RPMI7951 (cell line): ENCODE results near the gene SLC5A2. TPM values are rescaled to one million over a fixed set of nuclear protein-coding genes. Genes with fewer than 3 reads are reported as not detected.
"Not testable (repeated sequence)": the region's sequence is repeated elsewhere in the genome, so short reads cannot be mapped to it uniquely, and the experiment has no call there.

Experiments used
- DNase-seq: peaks from one replicate; pipeline ENCODE4 v3.0.0-alpha.2; 2012; ENCODE audit warnings: low read depth
- total RNA-seq: library from RNA; depleted of rRNA; stranded (reverse); fragments of >200 nt; shearing (Covaris generic); gene quantifications from 2 replicates; pipeline ENCODE4 v1.2.3, GENCODE V29; 2014; rRNA removed

The SLC5A2 gene
- total RNA-seq, result 0.10 TPM in 1 of 2 replicates, not detected in the other

DNA sequence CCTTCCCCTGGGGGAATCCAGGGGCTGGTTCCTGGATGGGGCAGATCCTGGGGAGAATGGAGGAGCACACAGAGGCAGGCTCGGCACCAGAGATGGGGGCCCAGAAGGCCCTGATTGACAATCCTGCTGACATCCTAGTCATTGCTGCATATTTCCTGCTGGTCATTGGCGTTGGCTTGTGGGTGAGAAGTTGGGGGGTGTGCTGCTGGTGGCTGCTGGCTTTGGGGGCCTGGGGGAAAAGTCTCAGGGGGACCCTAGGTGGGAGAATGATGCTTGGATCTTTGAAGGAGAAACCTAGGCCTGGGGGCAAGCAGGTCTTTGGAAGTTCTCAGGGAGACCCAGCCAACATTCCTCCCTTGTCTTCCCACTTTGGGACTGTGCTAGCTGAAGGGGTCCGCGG is at the start of gene SLC5A2:
TSS of gene SLC5A2 (plus strand) at position 43 of the 400 bp plus-strand sequence. CDS start at position 57, 14 bp downstream.
- DNase-seq, result no peak

DNA sequence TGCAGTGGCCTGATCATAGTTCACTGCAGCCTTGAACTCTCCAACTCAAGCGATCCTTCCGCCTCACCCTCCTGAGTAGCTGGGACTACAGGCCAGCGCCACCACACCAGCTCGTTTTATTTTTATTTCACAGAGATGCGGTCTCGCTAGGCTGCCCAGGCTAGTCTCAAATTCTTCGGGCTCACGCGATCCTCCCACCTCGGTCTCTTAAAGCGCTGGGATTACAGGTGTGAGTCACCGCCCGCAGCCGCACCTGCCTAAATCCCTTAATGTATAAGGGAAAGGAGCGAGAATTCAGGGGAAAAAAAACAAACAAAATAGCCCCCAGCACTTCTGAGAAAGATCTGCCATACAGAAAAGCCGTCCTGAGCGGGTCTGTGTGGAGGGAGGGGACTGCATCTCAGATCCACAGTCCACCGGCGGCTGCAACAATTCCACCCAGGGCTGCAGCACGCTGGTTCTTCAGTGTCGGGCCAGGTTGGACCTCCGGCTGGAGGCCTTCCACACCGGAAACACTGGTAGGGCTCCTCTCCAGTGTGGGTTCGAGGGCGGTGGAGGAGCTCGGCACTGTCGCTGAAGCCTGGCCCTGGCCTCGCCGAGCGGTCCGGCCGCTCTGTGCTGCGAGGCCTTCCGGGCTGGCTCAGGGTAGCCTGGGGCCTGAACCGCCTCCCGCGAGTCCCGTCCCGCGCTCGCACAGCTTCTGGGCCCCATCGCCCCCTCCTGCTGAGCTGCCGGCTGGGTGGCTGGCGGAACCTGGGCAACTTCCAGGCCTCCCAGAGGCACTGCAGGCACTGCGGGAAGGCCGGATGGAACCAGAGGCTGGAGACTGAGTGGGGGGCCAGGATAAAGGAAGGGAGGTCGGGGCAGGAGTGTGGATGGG is 47.3 kb upstream of the SLC5A2 start:
- DNase-seq, result no peak

DNA sequence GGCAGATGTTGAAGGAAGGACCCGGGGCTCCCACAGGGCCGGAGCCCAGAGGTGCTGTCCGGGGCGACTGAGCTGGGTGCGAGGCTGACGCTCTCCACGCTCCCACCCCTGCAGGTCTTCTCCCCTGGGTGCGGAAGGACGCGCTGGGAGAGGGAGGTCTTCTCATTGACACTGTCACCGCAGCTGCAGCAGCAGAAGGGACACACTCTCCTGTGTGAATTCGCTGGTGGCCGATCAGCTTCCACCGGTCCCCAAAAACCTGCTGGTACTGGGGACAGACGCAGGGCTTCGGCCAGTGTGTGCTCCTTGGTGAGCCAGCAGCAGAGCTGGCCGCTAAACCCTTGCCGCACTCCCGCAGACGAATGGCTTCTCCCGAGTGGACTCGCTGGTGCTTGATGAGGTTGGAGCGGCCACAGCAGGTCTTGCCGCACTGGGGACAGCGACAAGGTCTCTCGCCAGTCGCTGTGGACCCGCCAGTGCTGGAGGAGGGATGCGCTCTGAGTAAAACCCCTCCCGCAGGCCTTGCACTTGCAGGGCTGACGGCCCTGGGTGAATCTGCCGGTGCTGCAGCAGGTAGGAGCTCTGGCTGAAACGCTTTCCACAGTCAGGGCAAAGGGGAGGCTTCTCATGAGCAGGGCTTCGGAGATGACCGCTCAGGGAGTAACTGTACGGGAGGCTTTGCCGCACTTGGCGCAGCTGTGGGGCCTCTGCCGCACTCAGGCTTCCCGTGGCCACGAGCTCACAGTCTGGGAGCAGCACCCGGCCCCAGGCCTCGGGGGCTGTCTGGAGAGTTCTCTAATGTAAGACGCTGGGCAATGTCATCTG is 46.5 kb upstream of the SLC5A2 start:
- no peak for DNase-seq

DNA sequence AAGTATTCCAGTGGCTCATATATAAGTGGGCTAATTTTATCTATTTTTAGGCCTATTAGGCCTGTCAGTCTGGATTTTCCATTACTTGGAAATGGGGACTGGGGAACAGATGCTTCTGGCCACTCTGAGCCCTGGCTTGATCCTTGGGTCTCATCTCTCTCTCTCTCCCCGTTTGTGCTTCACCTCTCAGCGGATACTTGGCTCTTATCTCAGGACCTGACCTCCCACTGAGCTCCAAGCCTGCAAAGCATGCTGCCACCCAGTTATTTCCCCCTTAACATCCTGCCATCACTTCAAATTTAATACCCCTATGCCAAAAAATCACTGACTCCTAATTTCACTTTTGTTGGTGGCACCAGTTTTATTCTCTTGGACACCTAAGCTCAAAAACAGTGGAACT is 44.5 kb upstream of the SLC5A2 start:
- no peak for DNase-seq

DNA sequence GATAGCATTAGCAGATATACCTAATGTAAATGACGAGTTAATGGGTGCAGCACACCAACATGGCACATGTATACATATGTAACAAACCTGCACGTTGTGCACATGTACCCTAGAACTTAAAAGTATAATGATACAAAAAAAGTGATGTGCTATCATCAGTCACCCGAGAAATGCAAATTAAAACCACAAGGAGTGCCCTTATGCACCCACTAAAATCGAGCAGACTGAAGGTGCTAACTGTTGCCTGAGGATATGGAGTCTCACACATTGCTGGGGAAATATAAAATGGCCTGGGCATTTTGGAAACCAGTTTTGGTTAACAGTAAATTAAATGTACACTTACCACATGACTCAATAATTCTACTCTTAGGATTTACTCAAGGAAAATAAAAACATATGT is 43.9 kb upstream of the SLC5A2 start:
- not testable (repeated sequence) for DNase-seq

DNA sequence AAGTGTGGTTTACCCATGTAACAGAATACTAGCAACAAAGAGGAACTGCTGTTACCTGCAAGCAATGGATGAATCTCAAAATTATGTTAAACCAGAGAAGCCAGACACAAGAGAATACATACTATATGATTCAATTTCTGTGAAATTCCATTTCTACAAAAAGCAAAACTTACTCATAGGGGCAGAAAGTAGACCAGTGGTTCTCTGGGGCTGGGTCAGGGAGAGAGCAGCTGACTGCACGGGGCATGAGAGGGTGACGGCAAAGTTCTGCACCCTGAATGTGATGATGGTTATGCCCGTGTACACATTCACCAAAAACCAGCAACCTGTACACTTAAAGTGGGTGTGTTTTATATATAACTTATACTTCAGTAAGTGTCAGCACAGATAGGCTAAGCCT is 43.4 kb upstream of the SLC5A2 start:
- no peak for DNase-seq

DNA sequence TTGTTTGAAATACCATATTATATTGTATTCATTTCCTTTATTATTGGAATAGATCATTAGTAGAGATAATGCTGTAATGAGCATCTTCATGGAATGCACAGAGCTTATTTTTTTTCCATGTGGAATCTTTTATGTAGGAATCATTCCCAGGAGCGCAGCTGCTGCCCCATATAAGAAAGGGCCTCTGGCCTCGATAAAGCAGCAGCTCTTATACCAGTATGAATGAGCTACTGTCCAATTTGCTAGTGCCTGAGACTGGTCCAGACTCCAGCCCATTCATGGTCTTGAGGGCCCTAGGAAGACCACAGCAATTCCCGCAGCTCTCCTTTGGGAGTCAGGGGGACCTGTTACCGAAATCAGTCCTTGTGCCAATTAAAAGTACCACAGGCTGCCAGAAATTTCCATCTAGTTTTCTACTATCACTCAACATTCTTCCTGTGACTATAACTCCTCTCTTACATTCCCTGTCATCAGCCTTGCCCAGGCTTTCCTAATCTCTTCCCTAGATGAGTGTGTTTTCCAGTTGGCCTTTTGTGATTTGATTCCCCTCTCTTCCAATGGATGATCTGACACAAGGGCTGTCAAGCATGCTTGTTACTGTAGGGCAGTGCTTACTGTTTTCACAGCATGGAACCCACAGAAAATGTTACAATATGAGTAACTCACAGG is 42.3 kb upstream of the SLC5A2 start:
- no peak for DNase-seq

DNA sequence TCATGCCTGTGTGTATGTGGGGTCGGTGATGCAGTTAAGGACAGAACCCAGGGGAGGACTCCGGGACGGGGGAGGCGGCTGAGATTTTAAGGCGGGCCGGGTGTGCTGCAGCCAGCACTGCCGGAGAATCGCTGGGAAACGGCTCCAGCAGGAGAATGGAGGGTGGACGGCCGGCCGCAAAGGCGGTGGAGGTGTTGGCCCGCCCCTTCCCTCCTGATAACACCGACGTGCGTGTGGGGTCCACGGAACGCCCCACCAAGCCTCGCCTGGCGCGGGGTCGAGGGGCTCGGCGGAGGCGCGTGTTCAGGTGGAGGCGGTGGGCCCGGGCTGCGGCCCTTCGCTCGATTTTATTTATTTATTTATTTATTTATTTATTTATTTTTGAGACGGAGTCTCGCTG is 41.0 kb upstream of the SLC5A2 start:
- DNase-seq, result no peak

DNA sequence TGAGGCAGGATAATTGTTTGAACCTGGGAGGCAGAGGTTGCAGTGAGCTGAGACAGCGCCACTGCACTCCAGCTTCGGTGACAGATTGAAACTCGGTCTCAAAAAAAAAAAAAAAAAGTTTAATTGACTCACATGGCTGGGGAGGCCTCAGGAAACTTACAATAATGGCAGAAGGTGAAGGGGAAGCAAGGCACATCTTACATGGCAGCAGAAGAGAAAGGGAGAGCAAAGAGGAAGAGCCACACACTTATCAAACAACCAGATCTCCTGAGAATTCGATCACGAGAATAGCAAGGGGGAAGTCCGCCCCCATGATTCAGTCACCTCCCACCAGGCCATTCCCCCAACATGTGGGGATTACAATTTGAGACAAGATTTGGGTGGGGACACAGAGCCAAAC is 37.0 kb upstream of the SLC5A2 start:
- DNase-seq, result not testable (repeated sequence)

DNA sequence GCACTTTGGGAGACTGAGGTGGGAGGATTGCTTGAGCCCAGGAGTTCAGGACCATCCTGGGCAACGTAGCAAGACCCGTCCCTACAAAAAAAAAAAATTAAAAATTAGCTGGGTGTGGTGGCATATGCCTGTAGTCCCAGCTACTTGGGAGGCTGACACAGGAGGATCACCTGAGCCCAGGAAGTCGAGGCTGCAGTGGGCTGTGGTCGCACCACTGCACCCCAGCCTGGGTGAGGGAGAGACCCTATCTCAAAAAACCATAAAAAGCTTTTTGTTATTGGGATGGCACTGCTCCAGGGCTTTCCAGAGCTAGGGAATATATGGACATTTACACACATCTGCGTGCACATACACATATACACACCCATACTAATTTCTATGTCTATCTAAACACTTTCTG is 31.7 kb upstream of the SLC5A2 start:
- DNase-seq, result no peak

DNA sequence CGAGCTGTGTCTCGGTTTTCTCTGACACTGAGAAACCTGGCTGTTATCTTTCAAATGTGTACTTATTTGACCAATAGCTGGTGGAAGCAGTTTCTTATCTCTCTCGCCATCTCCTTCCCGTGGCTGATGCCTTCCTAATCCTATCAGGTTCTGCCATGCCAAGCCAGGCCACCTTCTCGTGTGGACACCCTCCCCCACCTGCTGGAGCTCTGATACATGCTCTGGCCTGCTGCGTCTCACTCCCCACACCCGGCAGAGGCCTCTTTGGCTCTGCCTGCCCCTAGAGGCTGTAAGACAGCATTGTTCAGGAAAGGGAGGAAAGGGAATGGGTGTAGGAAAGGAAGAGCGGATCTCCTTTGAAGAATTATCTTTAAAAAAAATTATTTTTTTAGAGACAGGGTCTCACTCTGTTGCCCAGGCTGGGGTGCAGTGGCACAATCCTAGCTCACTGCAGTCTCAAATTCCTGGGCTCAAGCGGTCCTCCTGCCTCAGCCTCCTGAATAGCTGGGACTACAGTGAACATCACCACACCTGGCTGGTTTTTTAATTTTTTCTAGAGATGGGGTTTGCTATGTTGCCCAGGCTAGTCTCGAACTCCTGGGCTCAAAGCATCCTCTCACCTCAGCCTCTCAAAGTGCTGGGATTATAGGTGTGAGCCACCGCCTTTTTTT is 31.1 kb upstream of the SLC5A2 start:
- DNase-seq, result peak; percentile 46

DNA sequence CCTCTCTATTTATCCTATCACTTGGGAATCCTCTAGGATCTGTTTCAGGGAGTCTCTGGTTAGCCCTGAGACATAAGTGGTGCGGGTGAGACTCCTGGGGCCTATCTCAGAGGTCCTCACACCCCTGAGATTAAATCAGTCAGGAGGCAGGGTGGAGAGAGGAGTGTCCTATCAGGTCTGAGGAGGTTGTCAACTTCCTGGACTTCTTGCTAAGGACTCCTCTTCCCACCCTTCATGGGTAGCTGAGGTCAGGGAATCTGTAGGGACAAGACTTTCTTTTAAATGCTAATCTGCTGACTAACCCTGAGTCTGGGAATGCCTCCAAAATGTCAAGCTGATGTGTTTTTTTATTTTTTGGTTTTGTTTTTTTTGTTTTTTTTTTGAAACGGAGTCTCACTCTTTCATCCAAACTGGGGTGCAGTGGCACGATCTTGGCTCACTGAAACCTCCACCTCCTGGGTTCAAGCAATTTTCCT is 30.3 kb upstream of the SLC5A2 start:
- peak; percentile 84 for DNase-seq

DNA sequence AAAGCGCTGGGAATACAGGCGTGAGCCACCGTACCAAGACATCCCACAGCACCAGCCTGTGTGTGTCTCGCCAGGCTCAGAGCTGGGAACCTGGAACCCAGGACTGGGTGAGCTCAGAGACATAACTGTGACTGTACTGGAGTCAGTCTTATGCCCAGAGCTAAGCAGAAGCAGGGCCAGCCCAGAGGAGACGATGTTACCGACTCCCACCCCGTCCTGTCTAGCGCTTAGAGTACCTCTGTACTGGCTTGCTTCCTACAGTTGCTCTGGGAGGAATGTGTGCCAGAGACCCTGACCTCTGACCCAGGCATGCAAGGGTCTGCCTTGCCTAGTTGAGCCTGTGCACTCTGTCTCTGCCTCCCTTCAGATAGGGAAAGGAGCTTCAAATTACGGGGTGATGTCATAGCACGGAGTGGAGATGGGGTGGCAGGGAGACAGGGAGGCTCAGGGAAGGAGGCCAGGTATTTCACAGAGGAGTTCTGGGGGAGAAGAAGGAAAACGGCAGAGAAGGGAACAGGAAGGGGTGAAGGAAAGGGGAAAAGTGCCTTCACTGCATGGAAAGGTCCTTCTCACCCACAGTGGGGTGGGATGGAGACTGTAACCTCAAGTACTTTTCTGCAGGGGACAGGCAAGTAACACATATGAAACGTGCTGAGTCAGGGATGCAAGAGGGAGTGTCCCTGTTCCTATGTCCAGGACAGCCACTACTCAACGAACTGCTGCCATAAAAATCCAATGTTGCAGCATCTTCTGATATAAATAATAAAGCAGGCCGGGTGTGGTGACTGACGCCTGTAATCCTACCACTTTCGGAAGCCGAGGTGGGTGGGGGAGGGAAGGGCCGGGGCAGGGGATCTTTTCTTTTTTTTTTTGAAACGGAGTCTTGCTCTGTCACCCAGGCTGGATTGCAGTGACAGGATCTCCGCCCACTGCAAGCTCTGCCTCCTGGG is 29.4 kb upstream of the SLC5A2 start:
- DNase-seq, result no peak

DNA sequence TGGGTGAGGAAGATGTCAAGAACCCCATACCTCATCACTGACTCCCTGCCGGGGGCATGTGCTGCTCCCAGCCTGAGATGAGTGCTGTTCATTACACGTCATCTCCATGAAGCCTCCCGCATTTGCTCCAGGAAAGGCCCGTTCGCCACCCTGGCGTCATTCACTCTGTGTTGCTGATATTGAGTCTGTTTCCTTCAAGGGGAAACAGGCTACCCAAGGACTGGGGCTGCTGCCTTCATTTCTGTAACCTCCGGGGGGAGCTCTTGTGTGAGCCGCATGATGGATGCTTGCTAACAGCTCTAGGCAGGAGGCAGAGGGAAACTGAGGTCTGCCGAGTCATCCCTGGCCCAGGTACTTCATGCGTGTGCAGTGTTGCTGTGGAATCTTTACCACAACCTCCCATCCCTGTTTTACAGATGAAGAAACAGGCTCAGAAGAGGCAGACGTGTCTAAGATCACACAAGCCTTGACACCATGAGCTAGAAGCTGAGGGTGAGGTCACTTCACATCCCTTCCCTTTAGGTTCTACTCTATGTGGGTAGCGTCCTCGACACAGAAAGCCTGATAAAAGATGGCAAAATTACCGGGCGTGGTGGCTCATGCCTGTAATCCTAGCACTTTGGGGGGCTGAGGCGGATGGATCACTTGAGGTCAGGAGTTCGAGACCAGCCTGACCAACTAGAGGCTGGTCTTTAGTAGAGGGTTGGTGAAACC is 27.2 kb upstream of the SLC5A2 start:
- no peak for DNase-seq

DNA sequence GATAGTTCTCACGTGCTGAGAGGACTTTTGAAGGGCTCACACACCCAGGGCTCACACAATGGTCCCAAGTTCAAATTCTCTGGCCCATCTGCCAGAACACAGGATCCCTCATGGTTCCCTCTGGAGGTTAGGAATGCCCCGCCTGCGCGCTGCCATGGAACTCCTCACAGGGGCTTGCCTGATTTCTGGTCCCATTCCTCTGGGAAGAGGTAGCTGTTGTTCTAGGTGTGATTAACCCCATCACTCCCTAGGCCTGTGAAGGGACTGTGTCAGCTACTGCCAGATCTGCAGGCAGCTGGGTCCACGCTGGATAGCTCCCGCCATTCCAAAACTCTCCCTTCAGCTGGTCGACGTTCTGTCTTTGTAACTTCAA is 25.9 kb upstream of the SLC5A2 start:
- DNase-seq, result no peak

DNA sequence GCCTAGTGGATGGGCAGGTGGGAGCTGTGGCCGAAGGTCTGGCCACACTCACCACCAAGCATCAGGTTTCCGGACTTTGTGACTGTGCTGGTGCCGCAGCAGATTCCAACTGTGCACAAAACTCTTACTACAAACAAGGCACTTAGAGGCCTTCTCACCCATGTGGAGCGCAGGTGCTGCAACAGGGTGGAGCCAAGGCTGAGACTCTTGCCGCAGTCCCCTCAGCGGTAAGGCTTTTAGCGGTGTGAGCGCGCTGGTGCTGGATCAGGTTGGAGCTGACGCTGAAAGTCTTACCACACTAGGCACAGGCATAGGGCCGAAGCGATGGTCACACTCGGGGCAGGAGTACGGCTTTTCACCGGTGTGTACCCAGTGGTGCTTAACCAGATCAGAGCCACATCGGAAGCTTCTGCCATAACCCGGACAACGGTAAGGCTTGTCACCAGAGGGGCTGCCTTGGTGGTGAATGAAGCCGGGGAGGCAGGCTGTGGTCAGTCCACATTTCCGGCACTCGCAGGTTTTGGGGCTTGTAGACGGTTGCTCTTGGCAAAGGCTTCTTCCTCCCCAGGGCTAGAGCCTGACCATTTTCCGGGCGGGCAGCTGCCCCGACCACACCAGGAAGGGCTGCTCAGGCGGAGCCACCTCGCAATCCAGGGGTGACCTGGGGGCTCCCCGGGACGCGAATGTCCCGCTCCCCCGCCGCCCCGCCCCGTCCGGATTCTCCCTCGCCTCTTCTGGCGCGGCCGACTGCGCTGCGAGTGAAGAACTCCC is 24.7 kb upstream of the SLC5A2 start:
- peak; percentile 78 for DNase-seq

DNA sequence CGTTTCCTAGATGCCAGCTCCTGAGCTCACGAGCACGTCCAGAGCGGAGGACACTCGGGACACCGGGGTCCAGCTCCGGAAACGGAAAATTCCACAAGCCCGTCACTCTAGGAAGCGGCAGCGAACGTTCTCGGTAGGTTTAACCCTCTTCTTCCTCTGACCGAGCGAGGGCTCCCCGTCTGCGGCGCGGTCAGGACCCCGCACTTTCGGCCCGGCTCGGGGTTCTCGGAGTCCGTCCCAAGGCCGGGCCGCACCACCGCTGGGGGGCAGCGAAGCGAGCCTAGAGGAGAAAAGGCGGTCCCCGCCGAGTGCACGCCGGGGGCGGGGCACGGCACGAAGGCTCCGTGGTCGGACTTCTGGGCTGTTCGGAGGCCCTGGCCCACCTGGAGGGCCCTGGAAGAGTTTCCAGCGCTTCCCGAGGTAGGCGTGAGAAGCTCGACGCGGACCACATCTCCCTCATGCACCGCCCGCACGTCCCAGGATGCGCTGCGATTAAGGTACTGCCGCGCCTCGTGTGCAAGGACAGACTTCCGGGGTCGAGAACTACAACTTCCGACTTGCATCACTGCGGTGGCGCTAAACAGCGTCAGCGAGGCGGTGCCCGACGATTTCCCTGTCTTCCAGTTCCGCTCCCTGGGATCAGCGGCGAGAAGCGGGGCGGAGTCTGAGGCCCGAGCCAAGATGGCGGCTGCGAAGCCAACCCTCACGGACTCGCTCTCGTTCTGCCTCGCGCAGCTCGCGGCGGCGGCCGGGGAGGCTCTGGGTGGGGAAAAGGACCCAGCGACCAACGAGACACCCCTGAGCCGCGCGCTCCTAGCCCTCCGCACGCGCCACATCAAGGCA is 23.9 kb upstream of the SLC5A2 start, which contains the start of gene ARMC5:
TSS of gene ARMC5 (plus strand) at position 658 of the 843 bp plus-strand sequence. CDS start at position 682, 24 bp downstream.
- peak; percentile 96 for DNase-seq
